HepG2 (cell line): ENCODE measurements around the gene WDR37.

Experiments used
- CTCF ChIP-seq: sonication (generic); formaldehyde crosslinking; IDR thresholded peaks from 2 replicates; pipeline ENCODE4 v1.5.0; 2020; ENCODE audit warnings: mild to moderate bottlenecking, missing genetic modification reagents, moderate library complexity
- NR1H2 ChIP-seq: sonication (generic); formaldehyde crosslinking; IDR thresholded peaks from 2 replicates; pipeline ENCODE4 v1.8.1; 2022; ENCODE audit warnings: low read depth, missing genetic modification reagents, borderline replicate concordance
- PBX3 ChIP-seq: sonication (generic); formaldehyde crosslinking; IDR thresholded peaks from 2 replicates; pipeline ENCODE4 v1.8.1; 2023; ENCODE audit warnings: missing genetic modification reagents, inconsistent platforms, borderline replicate concordance
- POLR2AphosphoS5 ChIP-seq: IDR thresholded peaks from 2 replicates; pipeline ENCODE4 v1.6.1; 2012; ENCODE audit warnings: low read depth, low read length
- RXRA ChIP-seq: sonication (generic); formaldehyde crosslinking; IDR thresholded peaks from 2 replicates; pipeline ENCODE4 v1.5.1; 2020; ENCODE audit warnings: missing genetic modification reagents
- TAF1 ChIP-seq: sonication (generic); formaldehyde crosslinking; IDR thresholded peaks from 2 replicates; pipeline ENCODE4 v1.4.0; 2020; ENCODE audit warnings: missing genetic modification reagents
- TEAD2 ChIP-seq: sonication (generic); formaldehyde crosslinking; IDR thresholded peaks from 2 replicates; pipeline ENCODE4 v1.9.0; 2021; ENCODE audit warnings: missing genetic modification reagents
- TOPORS ChIP-seq: sonication (generic); formaldehyde crosslinking; IDR thresholded peaks from 2 replicates; pipeline ENCODE4 v1.8.0; 2023; ENCODE audit warnings: mild to moderate bottlenecking, missing genetic modification reagents
- ZBTB7A ChIP-seq: sonication (generic); formaldehyde crosslinking; IDR thresholded peaks from 2 replicates; pipeline ENCODE4 v1.8.0; 2022; ENCODE audit warnings: mild to moderate bottlenecking, missing genetic modification reagents
- ZZZ3 ChIP-seq: sonication (generic); formaldehyde crosslinking; IDR thresholded peaks from 2 replicates; pipeline ENCODE4 v1.4.0; 2020; ENCODE audit warnings: missing genetic modification reagents, mild to moderate bottlenecking, borderline replicate concordance

- TF ChIP-seq POLR2AphosphoS5, result no peak
- no peak for TF ChIP-seq PBX3 (CRISPR knock-in tag)
- no peak for TF ChIP-seq NR1H2 (CRISPR knock-in tag)
- TF ChIP-seq TAF1 (CRISPR knock-in tag), result no peak
- TF ChIP-seq CTCF, result no peak
- no peak for TF ChIP-seq TEAD2 (CRISPR knock-in tag)
- TF ChIP-seq RXRA (CRISPR knock-in tag), result no peak
- no peak for TF ChIP-seq ZZZ3 (CRISPR knock-in tag)
- no peak for TF ChIP-seq TOPORS
- no peak for TF ChIP-seq ZBTB7A (CRISPR knock-in tag)
Observed at GRCh38 chr10:1044146-1044545, 12.0 kb upstream of the WDR37 start.
